ENCODE measurements around the gene SIGLEC15.

DNA sequence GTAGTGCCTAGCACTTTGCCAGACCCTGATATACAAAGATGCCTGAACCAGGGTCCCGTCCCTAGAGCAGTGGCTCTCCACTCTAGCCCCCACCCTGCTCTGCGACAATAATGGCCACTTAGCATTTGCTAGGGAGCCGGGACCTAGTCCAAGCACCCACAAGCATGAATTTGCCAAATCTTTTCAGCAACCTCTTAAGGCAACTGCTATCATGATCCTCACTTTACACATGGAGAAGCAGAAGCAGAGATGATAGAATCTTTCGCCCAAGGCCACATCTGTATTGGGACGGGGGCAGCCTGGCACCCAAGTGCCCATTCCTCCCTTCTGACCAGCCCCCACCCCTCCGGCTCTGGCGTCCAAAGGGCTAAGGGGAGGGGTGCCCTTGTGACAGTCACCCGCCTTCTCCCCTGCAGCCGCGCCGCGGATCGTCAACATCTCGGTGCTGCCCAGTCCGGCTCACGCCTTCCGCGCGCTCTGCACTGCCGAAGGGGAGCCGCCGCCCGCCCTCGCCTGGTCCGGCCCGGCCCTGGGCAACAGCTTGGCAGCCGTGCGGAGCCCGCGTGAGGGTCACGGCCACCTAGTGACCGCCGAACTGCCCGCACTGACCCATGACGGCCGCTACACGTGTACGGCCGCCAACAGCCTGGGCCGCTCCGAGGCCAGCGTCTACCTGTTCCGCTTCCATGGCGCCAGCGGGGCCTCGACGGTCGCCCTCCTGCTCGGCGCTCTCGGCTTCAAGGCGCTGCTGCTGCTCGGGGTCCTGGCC is 13.0 kb downstream of the SIGLEC15 start:
- TF ChIP-seq, protein P1, sequence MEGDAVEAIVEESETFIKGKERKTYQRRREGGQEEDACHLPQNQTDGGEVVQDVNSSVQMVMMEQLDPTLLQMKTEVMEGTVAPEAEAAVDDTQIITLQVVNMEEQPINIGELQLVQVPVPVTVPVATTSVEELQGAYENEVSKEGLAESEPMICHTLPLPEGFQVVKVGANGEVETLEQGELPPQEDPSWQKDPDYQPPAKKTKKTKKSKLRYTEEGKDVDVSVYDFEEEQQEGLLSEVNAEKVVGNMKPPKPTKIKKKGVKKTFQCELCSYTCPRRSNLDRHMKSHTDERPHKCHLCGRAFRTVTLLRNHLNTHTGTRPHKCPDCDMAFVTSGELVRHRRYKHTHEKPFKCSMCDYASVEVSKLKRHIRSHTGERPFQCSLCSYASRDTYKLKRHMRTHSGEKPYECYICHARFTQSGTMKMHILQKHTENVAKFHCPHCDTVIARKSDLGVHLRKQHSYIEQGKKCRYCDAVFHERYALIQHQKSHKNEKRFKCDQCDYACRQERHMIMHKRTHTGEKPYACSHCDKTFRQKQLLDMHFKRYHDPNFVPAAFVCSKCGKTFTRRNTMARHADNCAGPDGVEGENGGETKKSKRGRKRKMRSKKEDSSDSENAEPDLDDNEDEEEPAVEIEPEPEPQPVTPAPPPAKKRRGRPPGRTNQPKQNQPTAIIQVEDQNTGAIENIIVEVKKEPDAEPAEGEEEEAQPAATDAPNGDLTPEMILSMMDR (IDR thresholded peaks at IDR 0.05; ENCODE audit: insufficient read depth, low read length, poor library complexity, severe bottlenecking): no peak
- no peak for TF ChIP-seq EZH2phosphoT487 (conservative IDR thresholded peaks at IDR 0.05; ENCODE audit: low read length)

Data from SU-DHL-6 (cell line).